Hair follicular keratinocyte (primary cell): ENCODE results near the gene PEX11A. TPM values are rescaled to one million over a fixed set of nuclear protein-coding genes. Genes with fewer than 3 reads are reported as not detected.

Experiments used
- total RNA-seq: library from RNA; depleted of rRNA; stranded (reverse); fragments of >200 nt; gene quantifications from 2 replicates; pipeline ENCODE4 v1.2.3, GENCODE V29; 2015

The PEX11A gene, protein sequence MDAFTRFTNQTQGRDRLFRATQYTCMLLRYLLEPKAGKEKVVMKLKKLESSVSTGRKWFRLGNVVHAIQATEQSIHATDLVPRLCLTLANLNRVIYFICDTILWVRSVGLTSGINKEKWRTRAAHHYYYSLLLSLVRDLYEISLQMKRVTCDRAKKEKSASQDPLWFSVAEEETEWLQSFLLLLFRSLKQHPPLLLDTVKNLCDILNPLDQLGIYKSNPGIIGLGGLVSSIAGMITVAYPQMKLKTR
- 4.8 and 6.2 TPM in 2 replicates for total RNA-seq

DNA sequence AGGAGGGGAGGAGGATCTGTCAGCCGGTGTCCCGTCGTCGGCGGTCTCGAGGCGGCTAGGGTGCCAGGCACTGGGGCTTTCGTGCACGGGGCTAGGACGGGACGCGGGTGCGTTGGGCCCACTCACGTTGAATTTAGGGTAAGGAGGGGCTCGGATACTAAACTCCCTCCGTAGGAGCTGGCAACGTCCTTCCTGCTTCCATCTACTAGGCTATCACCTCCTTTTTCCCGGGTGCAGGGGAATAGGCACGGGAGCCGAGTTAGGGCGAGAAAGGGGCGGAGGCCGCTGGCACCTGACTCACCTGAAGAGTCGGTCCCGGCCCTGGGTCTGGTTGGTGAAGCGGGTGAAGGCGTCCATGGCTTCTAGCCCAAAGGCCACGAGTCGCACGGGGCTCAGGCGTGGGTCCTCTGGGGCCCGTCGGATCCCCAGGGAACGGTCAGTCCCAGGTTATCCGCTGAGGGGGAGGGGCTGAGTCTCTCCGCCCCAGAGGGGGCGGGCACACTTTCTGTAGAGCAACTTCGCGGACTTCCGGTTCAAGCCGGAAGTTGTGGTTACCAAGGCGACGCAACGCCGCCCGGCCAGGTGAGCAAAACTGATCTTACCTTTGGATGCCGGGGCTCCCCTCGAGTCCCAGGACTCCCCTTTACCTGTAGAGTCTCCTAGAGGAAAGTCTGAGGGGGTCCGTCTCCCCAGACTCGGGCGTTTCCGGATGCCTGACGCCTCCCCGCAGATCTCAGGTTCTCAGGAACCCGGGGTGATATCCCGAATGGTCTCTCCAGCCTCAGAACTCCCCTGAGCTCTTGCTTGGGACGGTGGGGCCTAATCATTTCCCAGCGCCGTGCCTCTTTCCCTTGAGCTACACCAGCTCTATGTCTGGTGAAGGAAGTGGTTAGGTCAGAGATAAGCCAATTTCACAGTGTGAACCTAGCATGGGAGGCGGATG is at the start of gene PEX11A, which contains the start of gene WDR93:
TSS of gene PEX11A (minus strand) at position 479 of the 943 bp plus-strand sequence. CDS start at position 357, 122 bp downstream.
TSS of gene WDR93 (plus strand) at position 536 of the 943 bp plus-strand sequence. CDS start 10,936 bp downstream, outside the sequence.

GRCh38 chr15:89679212-89679611 is 11.3 kb downstream of the PEX11A start, which contains the start of gene PLIN1:
TSS of gene PLIN1 (minus strand) at chr15:89679367. CDS start at chr15:89677489, 1,878 bp downstream.

DNA sequence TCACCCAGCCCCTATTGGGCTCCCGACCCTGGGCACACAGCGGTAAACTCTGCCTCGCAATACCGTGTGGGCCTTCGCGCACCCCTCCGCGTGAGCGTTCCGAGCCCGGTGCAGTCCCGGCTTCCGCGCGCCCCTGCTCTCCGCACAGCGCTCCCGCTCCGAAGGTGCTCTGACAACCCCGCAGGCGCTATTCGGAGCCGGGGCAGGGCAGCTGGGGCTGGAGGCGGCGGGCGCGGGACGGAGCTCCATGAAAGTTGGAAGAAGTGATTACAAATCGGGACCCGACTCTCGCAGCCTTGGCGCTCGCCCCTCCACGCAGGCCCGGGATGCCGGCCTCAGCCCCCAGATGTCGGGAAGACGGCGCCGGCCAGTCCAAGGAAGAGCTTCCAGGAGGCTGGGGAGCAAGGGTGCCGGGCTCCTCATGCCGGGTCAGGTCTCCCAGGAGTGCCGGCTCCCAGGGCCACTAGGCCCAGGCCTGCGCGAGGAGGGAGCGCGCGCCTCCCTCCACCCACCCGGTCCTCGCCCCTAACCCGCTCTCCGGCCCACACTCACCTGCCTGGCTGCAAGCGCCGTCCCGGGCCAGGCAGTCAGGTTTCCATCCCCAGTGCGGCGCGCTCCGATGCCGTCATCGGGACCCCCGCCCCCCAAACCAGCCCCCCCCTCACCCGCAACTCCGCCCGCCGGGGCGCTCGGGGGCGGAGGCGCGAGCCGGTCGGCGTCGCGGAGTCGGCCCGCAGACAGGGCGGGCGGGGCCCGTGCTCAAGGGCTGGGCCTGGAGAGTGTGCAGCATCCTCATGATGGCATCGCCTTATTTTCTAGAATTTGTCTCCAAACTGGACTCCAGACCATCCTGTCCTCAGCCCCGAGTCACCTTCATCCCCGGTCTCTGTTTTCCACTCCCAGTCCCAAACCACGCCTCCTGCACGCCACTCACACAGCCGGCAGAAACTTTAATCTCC is 35.4 kb downstream of the PEX11A start, which contains the start of gene KIF7:
TSS of gene KIF7 (minus strand) at position 621 of the 959 bp plus-strand sequence. CDS start 2,537 bp downstream, outside the sequence.

Other genes starting within 250 kb of the PEX11A start
- gene RHCG, start 194.2 kb downstream of the PEX11A start, total RNA-seq, result 15.5 and 22.8 TPM in 2 replicates
- 3.9 and 8.9 TPM in 2 replicates for gene TICRR, start 115.3 kb downstream of the PEX11A start, total RNA-seq
- 4.5 and 6.2 TPM in 2 replicates for gene KIF7, start 35.3 kb downstream of the PEX11A start, total RNA-seq
- gene PLIN1, start 11.4 kb downstream of the PEX11A start, total RNA-seq, result 0.08 and 0.42 TPM in 2 replicates
- not detected in 2 replicates for gene WDR93, start 57 bp upstream of the PEX11A start, total RNA-seq
- gene MESP1, start 60.5 kb upstream of the PEX11A start, total RNA-seq, result 0.78 and 0.84 TPM in 2 replicates
- 1.4 and 1.7 TPM in 2 replicates for gene MESP2, start 85.6 kb upstream of the PEX11A start, total RNA-seq
- 30.9 and 64.4 TPM in 2 replicates for gene ANPEP, start 124.1 kb upstream of the PEX11A start, total RNA-seq
- gene AP3S2, start 203.2 kb upstream of the PEX11A start, total RNA-seq, result 36.7 and 46.8 TPM in 2 replicates
- gene ARPIN, start 222.2 kb upstream of the PEX11A start, total RNA-seq, result 7.6 and 11.9 TPM in 2 replicates